ENCODE data around the gene ERICH3.

ERICH3 gene

DNA sequence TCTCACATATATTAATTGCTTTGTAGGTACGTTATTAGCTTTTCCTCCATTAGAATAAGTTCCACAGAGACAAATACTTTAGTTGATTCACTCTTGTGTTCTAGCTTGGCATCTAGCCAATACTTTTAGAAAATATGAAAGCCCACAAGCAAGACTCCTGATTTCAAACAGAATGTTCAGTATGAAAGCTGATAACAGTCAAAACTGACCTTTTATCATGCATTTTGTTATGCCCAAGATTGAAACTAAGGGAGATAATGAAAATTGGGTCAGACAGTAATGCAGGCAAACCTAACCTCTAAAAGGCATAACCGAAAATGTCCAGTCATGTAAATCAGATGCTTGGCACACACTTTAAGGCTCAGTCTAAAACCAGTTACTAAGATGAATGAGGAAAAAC is 61.7 kb downstream of the ERICH3 start:
- no peaks in the 10 kb centered on the region for H3K79me2 ChIP-seq (ENCODE audit: control insufficient read depth, low read length)
- no peaks in the 10 kb centered on the region for H3K36me3 ChIP-seq (ENCODE audit: control insufficient read depth, low read length)
- no peaks in the 10 kb centered on the region for H4K20me1 ChIP-seq (ENCODE audit: control insufficient read depth, insufficient read depth, low read depth, low read length)
- H3K4me3 ChIP-seq (ENCODE audit: low read length), result no peak overlapping the region
- H3F3A ChIP-seq (ENCODE audit: control insufficient read depth, insufficient read depth), result no peaks in the 10 kb centered on the region
- H3K9me3 ChIP-seq (ENCODE audit: control insufficient read depth, insufficient read depth, low read length), result no peaks in the 10 kb centered on the region
- H3K27me3 ChIP-seq (ENCODE audit: control insufficient read depth, low read length), result no peaks in the 10 kb centered on the region; the same call in 1 of the 2 replicates
- TF ChIP-seq, protein P1, sequence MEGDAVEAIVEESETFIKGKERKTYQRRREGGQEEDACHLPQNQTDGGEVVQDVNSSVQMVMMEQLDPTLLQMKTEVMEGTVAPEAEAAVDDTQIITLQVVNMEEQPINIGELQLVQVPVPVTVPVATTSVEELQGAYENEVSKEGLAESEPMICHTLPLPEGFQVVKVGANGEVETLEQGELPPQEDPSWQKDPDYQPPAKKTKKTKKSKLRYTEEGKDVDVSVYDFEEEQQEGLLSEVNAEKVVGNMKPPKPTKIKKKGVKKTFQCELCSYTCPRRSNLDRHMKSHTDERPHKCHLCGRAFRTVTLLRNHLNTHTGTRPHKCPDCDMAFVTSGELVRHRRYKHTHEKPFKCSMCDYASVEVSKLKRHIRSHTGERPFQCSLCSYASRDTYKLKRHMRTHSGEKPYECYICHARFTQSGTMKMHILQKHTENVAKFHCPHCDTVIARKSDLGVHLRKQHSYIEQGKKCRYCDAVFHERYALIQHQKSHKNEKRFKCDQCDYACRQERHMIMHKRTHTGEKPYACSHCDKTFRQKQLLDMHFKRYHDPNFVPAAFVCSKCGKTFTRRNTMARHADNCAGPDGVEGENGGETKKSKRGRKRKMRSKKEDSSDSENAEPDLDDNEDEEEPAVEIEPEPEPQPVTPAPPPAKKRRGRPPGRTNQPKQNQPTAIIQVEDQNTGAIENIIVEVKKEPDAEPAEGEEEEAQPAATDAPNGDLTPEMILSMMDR (IDR thresholded peaks at IDR 0.05; ENCODE audit: low read depth, low read length, poor library complexity, severe bottlenecking), result no peak
- TF ChIP-seq EZH2phosphoT487 (IDR thresholded peaks at IDR 0.05; ENCODE audit: borderline replicate concordance, low read length), result no peak
- no peak overlapping the region for H3K4me2 ChIP-seq (ENCODE audit: low read length)
- no peaks in the 10 kb centered on the region for H3K4me1 ChIP-seq (ENCODE audit: control insufficient read depth, low read length)
- H3K9me2 ChIP-seq (replicated peaks; ENCODE audit: control insufficient read depth, low read length), result no peaks in the 10 kb centered on the region
- H3K27ac ChIP-seq (ENCODE audit: low read depth, low read length), result no peak overlapping the region

- H3K4me2 ChIP-seq (ENCODE audit: low read length), result no peak overlapping the region
- no peak for TF ChIP-seq EZH2phosphoT487 (IDR thresholded peaks at IDR 0.05; ENCODE audit: borderline replicate concordance, low read length)
- TF ChIP-seq, protein P1 (IDR thresholded peaks at IDR 0.05; ENCODE audit: low read depth, low read length, poor library complexity, severe bottlenecking), result no peak
- H3F3A ChIP-seq (ENCODE audit: control insufficient read depth, insufficient read depth), result no peaks in the 10 kb centered on the region
- H3K36me3 ChIP-seq (ENCODE audit: control insufficient read depth, low read length), result no peaks in the 10 kb centered on the region
- H3K9me2 ChIP-seq (replicated peaks; ENCODE audit: control insufficient read depth, low read length), result no peaks in the 10 kb centered on the region
- no peak overlapping the region for H3K4me3 ChIP-seq (ENCODE audit: low read length)
- no peaks in the 10 kb centered on the region for H3K4me1 ChIP-seq (ENCODE audit: control insufficient read depth, low read length)
- no peaks in the 10 kb centered on the region for H4K20me1 ChIP-seq (ENCODE audit: control insufficient read depth, insufficient read depth, low read depth, low read length)
- H3K27me3 ChIP-seq (ENCODE audit: control insufficient read depth, low read length), result no peaks in the 10 kb centered on the region
- no peaks in the 10 kb centered on the region for H3K9me3 ChIP-seq (ENCODE audit: control insufficient read depth, insufficient read depth, low read length)
- H3K27ac ChIP-seq (ENCODE audit: low read depth, low read length), result no peak overlapping the region
- no peaks in the 10 kb centered on the region for H3K79me2 ChIP-seq (ENCODE audit: control insufficient read depth, low read length)
Measured at GRCh38 chr1:74610961-74611360, 62.6 kb downstream of the ERICH3 start.

- Histone ChIP-seq H3K4me3 (ENCODE audit: low read length) (no peak overlapping the region), H3K27ac (ENCODE audit: low read depth, low read length) (no peak overlapping the region)
- TF ChIP-seq EZH2phosphoT487 (IDR thresholded peaks at IDR 0.05; ENCODE audit: borderline replicate concordance, low read length), result no peak
- TF ChIP-seq, protein P1 (IDR thresholded peaks at IDR 0.05; ENCODE audit: low read depth, low read length, poor library complexity, severe bottlenecking), result no peak
Measured at GRCh38 chr1:74609810-74610371, 63.7 kb downstream of the ERICH3 start.

More at GRCh38 chr1:74609810-74610371, 63.7 kb downstream of the ERICH3 start:
- Histone ChIP-seq H3K79me2 (ENCODE audit: control insufficient read depth, low read length) (no peaks in the 10 kb centered on the region), H3F3A (ENCODE audit: control insufficient read depth, insufficient read depth) (no peaks in the 10 kb centered on the region), H3K4me2 (ENCODE audit: low read length) (no peak overlapping the region), H3K4me1 (ENCODE audit: control insufficient read depth, low read length) (no peaks in the 10 kb centered on the region), H3K9me3 (ENCODE audit: control insufficient read depth, insufficient read depth, low read length) (no peaks in the 10 kb centered on the region), H3K9me2 (replicated peaks; ENCODE audit: control insufficient read depth, low read length) (no peaks in the 10 kb centered on the region), H3K27me3 (ENCODE audit: control insufficient read depth, low read length) (no peaks in the 10 kb centered on the region), H3K36me3 (ENCODE audit: control insufficient read depth, low read length) (no peaks in the 10 kb centered on the region), H4K20me1 (ENCODE audit: control insufficient read depth, insufficient read depth, low read depth, low read length) (no peaks in the 10 kb centered on the region)
